ENCODE measurements around the gene PRICKLE2. TPM values are rescaled to one million over a fixed set of nuclear protein-coding genes. Genes with fewer than 3 reads are reported as not detected.

Gene PRICKLE2
- total RNA-seq, 4 donors from 2014 or later, result 3.4 to 29.2 (median 12.6) TPM

- no peak for DNase-seq
- Histone ChIP-seq H3K27me3 (no peaks in the 10 kb centered on the region), H3K9me3 (no peaks in the 10 kb centered on the region), H3K4me3 (no peak overlapping the region), H3K36me3 (no peaks in the 10 kb centered on the region), H3K27ac (no peak overlapping the region), H3K4me1 (peaks cover 0 to 13% (median 0%) of the 10 kb centered on the region in 3 donors)
- WGBS, 2 donors, result 88 to 94% methylated on average over 4 to 5 of the region's 5 CpGs
- intact Hi-C loops (cut with DNase I), result no loop called here
- TF ChIP-seq CTCF (IDR thresholded peaks at IDR 0.05) (no peak), POLR2A (IDR thresholded peaks at IDR 0.05) (no peak)
These were observed 145.7 kb downstream of the PRICKLE2 start for GRCh38 chr3:64079369-64080150.

DNA sequence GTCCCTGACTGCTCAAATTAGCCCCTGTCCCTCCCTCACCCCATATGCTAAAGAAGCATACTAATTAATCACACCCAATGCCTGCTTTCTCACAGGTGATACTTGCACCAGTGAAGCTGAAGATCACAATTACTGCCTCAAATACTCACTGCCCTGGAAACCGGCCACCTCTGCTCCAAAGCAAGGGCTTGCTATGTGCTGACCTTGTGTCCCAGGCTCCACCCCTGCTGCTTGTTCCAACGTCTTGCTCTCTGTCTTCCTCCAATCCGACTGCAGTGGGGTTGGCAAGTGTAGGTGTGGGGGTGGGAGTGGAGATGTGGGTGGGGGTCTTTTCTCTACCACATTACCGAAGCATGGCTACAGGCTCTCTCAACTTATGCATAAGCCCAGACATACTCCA is 146.3 kb downstream of the PRICKLE2 start:
- H3K36me3 ChIP-seq, result no peaks in the 10 kb centered on the region
- 69 to 78% methylated on average over 4 of the region's 4 CpGs for WGBS, 2 donors
- DNase-seq, result no peak
- no peak overlapping the region for H3K4me3 ChIP-seq
- H3K27me3 ChIP-seq, result no peaks in the 10 kb centered on the region
- TF ChIP-seq CTCF (IDR thresholded peaks at IDR 0.05) (no peak), POLR2A (IDR thresholded peaks at IDR 0.05) (no peak)
- no peaks in the 10 kb centered on the region for H3K9me3 ChIP-seq
- H3K27ac ChIP-seq, result no peak overlapping the region
- peaks cover 0 to 13% (median 0%) of the 10 kb centered on the region in 3 donors for H3K4me1 ChIP-seq
- intact Hi-C loops (cut with DNase I), result no loop called here

GRCh38 chr3:64074895-64075679 is 150.2 kb downstream of the PRICKLE2 start:
- Histone ChIP-seq H3K9me3 (no peaks in the 10 kb centered on the region), H3K4me1 (no peaks in the 10 kb centered on the region), H3K27me3 (no peaks in the 10 kb centered on the region), H3K27ac (no peak overlapping the region), H3K4me3 (no peak overlapping the region), H3K36me3 (no peaks in the 10 kb centered on the region)
- no peak for DNase-seq
- TF ChIP-seq POLR2A (IDR thresholded peaks at IDR 0.05) (no peak), CTCF (IDR thresholded peaks at IDR 0.05) (no peak)
- 89 to 90% methylated on average over 6 of the region's 6 CpGs for WGBS, 2 donors
- intact Hi-C loops (cut with DNase I), result no loop called here

DNA sequence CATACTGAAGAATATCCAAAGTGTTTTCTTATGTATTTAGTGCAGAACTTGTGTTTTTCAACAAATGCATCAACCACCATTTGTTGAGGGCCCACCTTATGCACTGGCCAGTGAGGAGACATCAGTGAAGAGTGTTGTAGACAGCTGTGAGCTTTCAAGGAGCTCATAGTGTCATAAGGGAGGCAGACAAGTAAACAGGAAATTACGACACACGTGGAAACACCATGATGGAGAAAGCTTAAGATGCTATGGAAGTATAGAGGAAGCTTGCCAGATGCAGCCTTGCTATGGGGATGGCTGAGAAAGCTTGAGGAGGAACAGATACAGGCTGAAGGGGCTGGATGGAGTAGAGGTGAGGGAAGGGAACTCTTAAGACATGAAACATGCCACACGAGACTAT is 151.2 kb downstream of the PRICKLE2 start:
- Histone ChIP-seq H3K36me3 (no peaks in the 10 kb centered on the region), H3K27ac (no peak overlapping the region), H3K27me3 (no peaks in the 10 kb centered on the region), H3K4me3 (no peak overlapping the region), H3K9me3 (no peaks in the 10 kb centered on the region), H3K4me1 (no peaks in the 10 kb centered on the region)
- 65 to 71% methylated on average over 3 of the region's 3 CpGs for WGBS, 2 donors
- TF ChIP-seq POLR2A (IDR thresholded peaks at IDR 0.05), result no peak
- TF ChIP-seq CTCF (IDR thresholded peaks at IDR 0.05), result no peak
- intact Hi-C loops (cut with DNase I), result no loop called here
- no peak for DNase-seq

- no peak for DNase-seq
- TF ChIP-seq CTCF (IDR thresholded peaks at IDR 0.05) (no peak), POLR2A (IDR thresholded peaks at IDR 0.05) (no peak)
- intact Hi-C loops (cut with DNase I), result no loop called here
- WGBS, 2 donors, result 38 to 67% methylated on average over 1 of the region's 1 CpG
- Histone ChIP-seq H3K4me3 (no peak overlapping the region), H3K4me1 (peaks cover 0 to under 1% (median 0%) of the 10 kb centered on the region in 3 donors), H3K36me3 (no peaks in the 10 kb centered on the region), H3K9me3 (no peaks in the 10 kb centered on the region), H3K27me3 (no peaks in the 10 kb centered on the region), H3K27ac (no peak overlapping the region)
These were observed 152.0 kb downstream of the PRICKLE2 start for GRCh38 chr3:64073158-64073761.
